Measurements from ENCODE around the gene CTSL.

The CTSL gene

GRCh38 chr9:87708986-87709728 is 16.8 kb upstream of the CTSL start:
- Histone ChIP-seq H3K9me3 (ENCODE audit: control insufficient read depth, insufficient read depth, low read depth, low read length) (no peaks in the 10 kb centered on the region), H3K4me3 (ENCODE audit: low read depth, low read length) (no peak overlapping the region), H3K36me3 (ENCODE audit: control insufficient read depth in 2 of 2, insufficient read depth in 1 of 2, low read length in 2 of 2) (peaks cover 0 to 27% of the 10 kb centered on the region in 2 experiments; a peak in 1 of 3 replicates), H3K27ac (ENCODE audit: extremely low read depth, low read depth, low read length) (no peak overlapping the region), H3K4me1 (ENCODE audit: control insufficient read depth, insufficient read depth, low read length) (no peaks in the 10 kb centered on the region)
- ChIA-PET POLR2A (interaction anchor here (0.6 kb wide), 1 partner anchor 20 kb away, joined by 3 read pairs; no protein-coding TSS in a partner anchor), CTCF (interaction anchor here (1.2 kb wide), 1 partner anchor 25 kb away, joined by 3 read pairs; no protein-coding TSS in a partner anchor)
- TF ChIP-seq ZNF398 (tag by site-specific recombination; IDR thresholded peaks at IDR 0.05) (no peak), ZNF155 (tag by site-specific recombination; IDR thresholded peaks at IDR 0.05) (no peak), ZNF248 (tag by site-specific recombination; IDR thresholded peaks at IDR 0.05) (no peak), ZNF548 (tag by site-specific recombination; IDR thresholded peaks at IDR 0.05) (no peak), ZNF558 (tag by site-specific recombination; IDR thresholded peaks at IDR 0.05) (no peak), ZNF704 (tag by site-specific recombination; IDR thresholded peaks at IDR 0.05) (no peak), PRDM4 (tag by site-specific recombination; IDR thresholded peaks at IDR 0.05) (no peak)

GRCh38 chr9:87710443-87710842 is 15.5 kb upstream of the CTSL start:
- no peaks in the 10 kb centered on the region for H3K4me1 ChIP-seq (ENCODE audit: control insufficient read depth, insufficient read depth, low read length)
- POLR2A ChIA-PET = no interaction called here
- CTCF ChIA-PET = interaction anchor here (0.5 kb wide), 1 partner anchor 303 kb away, joined by 3 read pairs; no protein-coding TSS in a partner anchor
- no peak overlapping the region for H3K27ac ChIP-seq (ENCODE audit: extremely low read depth, low read depth, low read length)
- peaks cover 0 to 23% of the 10 kb centered on the region in 2 experiments; a peak in 1 of 3 replicates for H3K36me3 ChIP-seq (ENCODE audit: control insufficient read depth in 2 of 2, insufficient read depth in 1 of 2, low read length in 2 of 2)
- no peaks in the 10 kb centered on the region for H3K9me3 ChIP-seq (ENCODE audit: control insufficient read depth, insufficient read depth, low read depth, low read length)
- H3K4me3 ChIP-seq (ENCODE audit: low read depth, low read length) = no peak overlapping the region
- TF ChIP-seq ZNF175 (tag by site-specific recombination; IDR thresholded peaks at IDR 0.05) (no peak), RBAK (tag by site-specific recombination; IDR thresholded peaks at IDR 0.05) (no peak), ZNF155 (tag by site-specific recombination; IDR thresholded peaks at IDR 0.05) (no peak), ZBTB49 (tag by site-specific recombination; IDR thresholded peaks at IDR 0.05; ENCODE audit: low read depth) (no peak), ZNF513 (tag by site-specific recombination; IDR thresholded peaks at IDR 0.05) (no peak), HOXA7 (CRISPR knock-in tag; IDR thresholded peaks at IDR 0.05; ENCODE audit: borderline replicate concordance) (no peak), ZNF629 (tag by site-specific recombination; IDR thresholded peaks at IDR 0.05) (no peak), REST (tag by site-specific recombination; IDR thresholded peaks at IDR 0.05) (no peak), ZFHX2 (tag by site-specific recombination; conservative IDR thresholded peaks at IDR 0.05) (no peak), ZNF26 (tag by site-specific recombination; IDR thresholded peaks at IDR 0.05) (no peak), ZNF837 (tag by site-specific recombination; IDR thresholded peaks at IDR 0.05) (no peak), ZNF76 (tag by site-specific recombination; IDR thresholded peaks at IDR 0.05; ENCODE audit: borderline replicate concordance, low read depth) (no peak), ZBTB8A (tag by site-specific recombination; IDR thresholded peaks at IDR 0.05) (no peak)
